Esophagus muscularis mucosa (tissue), 4 donors: ENCODE data around the gene KLF11. TPM values are rescaled to one million over a fixed set of nuclear protein-coding genes. Genes with fewer than 3 reads are reported as not detected.

Experiments
- DNase-seq: peaks from one replicate; pipeline ENCODE4 v3.0.0-alpha.2; 2017; ENCODE audit errors: extremely low spot score
- H3K27ac ChIP-seq, 4 donors: fragments of 200-600 bp; sonication (generic); replicated peaks in 1 of 4; 1 replicate in 3 of 4; 2 replicates in 1 of 4; pipeline ENCODE4 v1.5.1; 2016 to 2019; ENCODE audit warnings: mild to moderate bottlenecking in 1 of 4
- H3K27me3 ChIP-seq, 4 donors: fragments of 200-600 bp; sonication (generic); one replicate each; pipeline versions ENCODE4 v1.5.1 to v1.6.0; 2016 to 2019
- H3K36me3 ChIP-seq, 4 donors: fragments of 200-600 bp; sonication (generic); one replicate each; pipeline ENCODE4 v1.5.1; 2016 to 2019
- H3K4me1 ChIP-seq, 4 donors: fragments of 200-600 bp; sonication (generic); one replicate each; pipeline ENCODE4 v1.5.1; 2016 to 2019
- H3K4me3 ChIP-seq, 4 donors: fragments of 200-600 bp; sonication (generic); 1 replicate in 2 of 4; 2 replicates in 2 of 4; pipeline ENCODE4 v1.5.1; 2016 to 2019; ENCODE audit warnings: mild to moderate bottlenecking in 4 of 4, moderate library complexity in 1 of 4
- H3K9me3 ChIP-seq, 4 donors: fragments of 200-600 bp; sonication (generic); 1 replicate in 3 of 4; 2 replicates in 1 of 4; pipeline ENCODE4 v1.5.1; 2016 to 2019
- EP300 ChIP-seq: sonication (generic); formaldehyde crosslinking; IDR thresholded peaks from one replicate; pipeline ENCODE4 v1.6.1; 2017; ENCODE audit warnings: antibody characterized with exemption
- POLR2A ChIP-seq: fragments of 450-650 bp; IDR thresholded peaks from one replicate; pipeline ENCODE4 v1.6.1; 2017; ENCODE audit warnings: antibody characterized with exemption, moderate library complexity, mild to moderate bottlenecking, low read depth
- POLR2AphosphoS5 ChIP-seq, 2 donors: sonication (generic); formaldehyde crosslinking; IDR thresholded peaks; one replicate each; pipeline ENCODE4 v1.6.1; 2017; ENCODE audit warnings: antibody characterized with exemption in 2 of 2
- WGBS: methylation state at CpG from one replicate; pipeline ENCODE4 v1.1.5; 2018; 5-methylcytosine and 5-hydroxymethylcytosine counted together
- intact Hi-C: fragments of 100-400 bp; cut with DNase I; formaldehyde crosslinking; loops from one replicate; pipeline ENCODE4 v1.15.1; 2023
- total RNA-seq, 4 donors: library from RNA; depleted of rRNA; stranded (reverse); fragments of >200 nt; gene quantifications; one replicate each; pipeline versions ENCODE4 v1.1.0 to v1.2.1, GENCODE V29; 2016
- TF ChIP-seq, protein P1 (sequence below), 3 experiments: fragments of 200-600 bp in 2 of 3; fragments of 450-650 bp in 1 of 3; sonication (generic) in 2 of 3; IDR thresholded peaks; one replicate each; pipeline ENCODE4 v1.5.1; 2017 to 2019; ENCODE audit warnings: antibody characterized with exemption in 3 of 3, mild to moderate bottlenecking in 2 of 3, moderate library complexity in 1 of 3

The KLF11 gene
- total RNA-seq, 4 donors from 2014 or later = 15.8 to 51.6 (median 33.9) TPM

DNA sequence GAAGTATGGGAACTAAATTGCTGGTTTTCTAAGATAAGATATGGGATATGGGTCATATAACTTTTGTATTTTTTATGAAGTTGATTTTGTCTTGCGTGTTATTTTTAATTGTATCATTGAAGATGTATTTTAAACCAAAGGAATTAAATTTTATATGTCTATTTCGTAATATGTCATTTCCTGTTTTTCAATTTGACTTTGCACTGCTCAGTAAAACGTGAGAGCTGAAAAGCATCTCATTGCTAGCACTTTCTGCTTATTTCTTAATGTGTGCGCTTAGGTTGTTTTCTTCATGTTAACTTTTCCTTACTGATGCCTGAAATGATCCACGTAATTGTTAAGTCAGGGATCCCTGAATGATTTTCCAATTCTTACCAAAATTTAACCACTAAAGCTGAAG lies 41.2 kb upstream of the KLF11 start:
- DNase-seq = no peak
- no peak overlapping the region for H3K27ac ChIP-seq
- no peaks in the 10 kb centered on the region for H3K27me3 ChIP-seq
- H3K9me3 ChIP-seq = no peaks in the 10 kb centered on the region
- intact Hi-C loops = no loop called here
- H3K4me1 ChIP-seq = peaks cover 8 to 13% (median 11%) of the 10 kb centered on the region in 4 donors
- WGBS = 68% methylated on average over 5 of the region's 5 CpGs
- H3K36me3 ChIP-seq = no peaks in the 10 kb centered on the region
- H3K4me3 ChIP-seq = no peak overlapping the region
- TF ChIP-seq EP300 (no peak), POLR2A (no peak), POLR2AphosphoS5 (IDR thresholded peaks at IDR 0.05) (no peak)
- TF ChIP-seq, protein P1, sequence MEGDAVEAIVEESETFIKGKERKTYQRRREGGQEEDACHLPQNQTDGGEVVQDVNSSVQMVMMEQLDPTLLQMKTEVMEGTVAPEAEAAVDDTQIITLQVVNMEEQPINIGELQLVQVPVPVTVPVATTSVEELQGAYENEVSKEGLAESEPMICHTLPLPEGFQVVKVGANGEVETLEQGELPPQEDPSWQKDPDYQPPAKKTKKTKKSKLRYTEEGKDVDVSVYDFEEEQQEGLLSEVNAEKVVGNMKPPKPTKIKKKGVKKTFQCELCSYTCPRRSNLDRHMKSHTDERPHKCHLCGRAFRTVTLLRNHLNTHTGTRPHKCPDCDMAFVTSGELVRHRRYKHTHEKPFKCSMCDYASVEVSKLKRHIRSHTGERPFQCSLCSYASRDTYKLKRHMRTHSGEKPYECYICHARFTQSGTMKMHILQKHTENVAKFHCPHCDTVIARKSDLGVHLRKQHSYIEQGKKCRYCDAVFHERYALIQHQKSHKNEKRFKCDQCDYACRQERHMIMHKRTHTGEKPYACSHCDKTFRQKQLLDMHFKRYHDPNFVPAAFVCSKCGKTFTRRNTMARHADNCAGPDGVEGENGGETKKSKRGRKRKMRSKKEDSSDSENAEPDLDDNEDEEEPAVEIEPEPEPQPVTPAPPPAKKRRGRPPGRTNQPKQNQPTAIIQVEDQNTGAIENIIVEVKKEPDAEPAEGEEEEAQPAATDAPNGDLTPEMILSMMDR (IDR thresholded peaks at IDR 0.05) = no peak

GRCh38 chr2:10002681-10003080 lies 40.7 kb upstream of the KLF11 start:
- Histone ChIP-seq H3K4me1 (peaks cover 14 to 17% (median 16%) of the 10 kb centered on the region in 4 donors), H3K9me3 (no peaks in the 10 kb centered on the region), H3K36me3 (no peaks in the 10 kb centered on the region), H3K27me3 (no peaks in the 10 kb centered on the region), H3K4me3 (no peak overlapping the region), H3K27ac (peak overlapping the region in 1 of 4 donors; percentile 24)
- WGBS = 91% methylated on average over 8 of the region's 9 CpGs
- DNase-seq = no peak
- intact Hi-C loops = no loop called here
- TF ChIP-seq POLR2A (no peak), POLR2AphosphoS5 (IDR thresholded peaks at IDR 0.05) (no peak), EP300 (no peak)
- TF ChIP-seq, protein P1 (IDR thresholded peaks at IDR 0.05) = no peak

- Histone ChIP-seq H3K9me3 (no peaks in the 10 kb centered on the region), H3K36me3 (no peaks in the 10 kb centered on the region), H3K27me3 (no peaks in the 10 kb centered on the region), H3K27ac (peak overlapping the region in 1 of 4 donors; percentile 24), H3K4me1 (peaks cover 22 to 25% (median 23%) of the 10 kb centered on the region in 4 donors), H3K4me3 (no peak overlapping the region)
- no peak for TF ChIP-seq EP300
- TF ChIP-seq POLR2AphosphoS5 (IDR thresholded peaks at IDR 0.05) = peak in 1 of 2 donors; percentile 23
- intact Hi-C loops = no loop called here
- WGBS = 95% methylated on average over 20 of the region's 20 CpGs
- no peak for DNase-seq
Measured at GRCh38 chr2:10003206-10004125, 39.9 kb upstream of the KLF11 start.

- intact Hi-C loops = no loop called here
- no peaks in the 10 kb centered on the region for H3K9me3 ChIP-seq
- H3K27ac ChIP-seq = peak overlapping the region in 1 of 4 donors; percentile 14
- TF ChIP-seq POLR2A = no peak
- TF ChIP-seq, protein P1 (IDR thresholded peaks at IDR 0.05) = no peak
- no peak for TF ChIP-seq EP300
- no peak for TF ChIP-seq POLR2AphosphoS5 (IDR thresholded peaks at IDR 0.05)
- 89% methylated on average over 5 of the region's 5 CpGs for WGBS
- no peak for DNase-seq
- H3K27me3 ChIP-seq = no peaks in the 10 kb centered on the region
- H3K4me3 ChIP-seq = no peak overlapping the region
- H3K36me3 ChIP-seq = no peaks in the 10 kb centered on the region
- H3K4me1 ChIP-seq = peaks cover 28 to 32% (median 31%) of the 10 kb centered on the region in 4 donors
Measured at GRCh38 chr2:10004401-10004800, 38.9 kb upstream of the KLF11 start.

- Histone ChIP-seq H3K27ac (no peak overlapping the region), H3K4me3 (no peak overlapping the region), H3K27me3 (no peaks in the 10 kb centered on the region), H3K4me1 (peaks cover 33 to 37% (median 35%) of the 10 kb centered on the region in 4 donors), H3K9me3 (no peaks in the 10 kb centered on the region), H3K36me3 (no peaks in the 10 kb centered on the region)
- 76% methylated on average over 3 of the region's 3 CpGs for WGBS
- TF ChIP-seq POLR2A = no peak
- intact Hi-C loops = no loop called here
- DNase-seq = no peak
Measured at GRCh38 chr2:10004836-10005235, 38.5 kb upstream of the KLF11 start.
